ENCODE results near the gene KRTAP10-6. TPM values are rescaled to one million over a fixed set of nuclear protein-coding genes. Genes with fewer than 3 reads are reported as not detected.
"Not testable (repeated sequence)": the region's sequence is repeated elsewhere in the genome, so short reads cannot be mapped to it uniquely, and the experiment has no call there.

KRTAP10-6 gene
- total RNA-seq, 3 donors from 2014 or later: not detected

GRCh38 chr21:44602463-44602850 is 10.2 kb upstream of the KRTAP10-6 start:
- no peak for DNase-seq
- Histone ChIP-seq H3K9me3 (no peaks in the 10 kb centered on the region), H3K4me1 (ENCODE audit: low read depth) (no peaks in the 10 kb centered on the region), H3K4me3 (no peak overlapping the region), H3K36me3 (ENCODE audit: low read depth) (no peaks in the 10 kb centered on the region)
- intact Hi-C loops (cut with DNase I, micrococcal nuclease): no loop called here
- TF ChIP-seq, protein P1, sequence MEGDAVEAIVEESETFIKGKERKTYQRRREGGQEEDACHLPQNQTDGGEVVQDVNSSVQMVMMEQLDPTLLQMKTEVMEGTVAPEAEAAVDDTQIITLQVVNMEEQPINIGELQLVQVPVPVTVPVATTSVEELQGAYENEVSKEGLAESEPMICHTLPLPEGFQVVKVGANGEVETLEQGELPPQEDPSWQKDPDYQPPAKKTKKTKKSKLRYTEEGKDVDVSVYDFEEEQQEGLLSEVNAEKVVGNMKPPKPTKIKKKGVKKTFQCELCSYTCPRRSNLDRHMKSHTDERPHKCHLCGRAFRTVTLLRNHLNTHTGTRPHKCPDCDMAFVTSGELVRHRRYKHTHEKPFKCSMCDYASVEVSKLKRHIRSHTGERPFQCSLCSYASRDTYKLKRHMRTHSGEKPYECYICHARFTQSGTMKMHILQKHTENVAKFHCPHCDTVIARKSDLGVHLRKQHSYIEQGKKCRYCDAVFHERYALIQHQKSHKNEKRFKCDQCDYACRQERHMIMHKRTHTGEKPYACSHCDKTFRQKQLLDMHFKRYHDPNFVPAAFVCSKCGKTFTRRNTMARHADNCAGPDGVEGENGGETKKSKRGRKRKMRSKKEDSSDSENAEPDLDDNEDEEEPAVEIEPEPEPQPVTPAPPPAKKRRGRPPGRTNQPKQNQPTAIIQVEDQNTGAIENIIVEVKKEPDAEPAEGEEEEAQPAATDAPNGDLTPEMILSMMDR (IDR thresholded peaks at IDR 0.05): no peak
- no peak for ATAC-seq

DNA sequence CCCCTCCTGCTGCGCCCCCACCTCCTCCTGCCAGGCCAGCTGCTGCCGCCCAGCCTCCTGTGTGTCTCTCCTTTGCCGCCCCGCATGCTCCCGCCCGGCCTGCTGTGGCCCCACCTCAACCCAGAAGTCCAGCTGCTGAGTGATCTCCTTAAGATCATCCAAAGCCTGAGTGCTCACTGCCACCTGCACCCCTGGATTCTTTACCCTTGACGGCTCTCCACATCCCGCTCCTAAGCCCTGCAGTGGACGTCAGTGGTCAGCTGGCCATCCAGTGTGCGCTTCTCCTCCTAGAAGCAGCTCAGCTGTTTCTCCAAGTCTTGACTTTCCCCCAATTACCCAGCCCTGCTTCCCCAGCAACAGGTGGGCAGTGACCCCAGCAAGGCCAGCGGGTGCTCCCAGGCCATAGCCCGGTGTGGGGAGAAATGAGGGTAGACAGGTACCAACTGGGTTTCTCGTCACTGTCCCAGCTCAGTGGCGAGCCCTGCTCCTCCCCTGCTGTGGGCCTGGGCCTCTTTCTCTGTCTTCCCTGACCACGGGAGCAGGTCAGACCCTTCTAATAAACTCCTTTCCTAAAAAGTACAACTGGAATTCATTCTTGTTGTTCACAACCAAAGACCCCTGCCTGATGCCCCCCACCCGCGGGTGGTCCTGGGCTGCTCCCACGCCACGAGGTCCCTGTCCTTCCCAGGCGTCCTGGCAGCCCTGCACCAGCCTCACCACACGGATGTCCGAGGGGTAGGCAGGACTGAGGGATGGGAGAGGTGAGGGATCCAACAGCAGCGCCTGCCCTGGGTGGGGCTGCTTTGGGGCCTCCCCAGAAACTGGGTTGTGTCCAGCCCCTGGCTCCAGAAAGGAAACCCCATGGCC is 9.5 kb upstream of the KRTAP10-6 start:
- no peaks in the 10 kb centered on the region for H3K36me3 ChIP-seq (ENCODE audit: low read depth)
- no peaks in the 10 kb centered on the region for H3K9me3 ChIP-seq
- DNase-seq (no peak), ATAC-seq (no peak)
- no peaks in the 10 kb centered on the region for H3K4me1 ChIP-seq (ENCODE audit: low read depth)
- no peak overlapping the region for H3K4me3 ChIP-seq
- TF ChIP-seq, protein P1 (IDR thresholded peaks at IDR 0.05): no peak
- intact Hi-C loops (cut with DNase I, micrococcal nuclease): no loop called here

GRCh38 chr21:44601091-44601490 is 8.8 kb upstream of the KRTAP10-6 start:
- DNase-seq; H3K4me1 ChIP-seq (ENCODE audit: low read depth); H3K9me3 ChIP-seq; H3K4me3 ChIP-seq; intact Hi-C loops (cut with DNase I, micrococcal nuclease); H3K36me3 ChIP-seq (ENCODE audit: low read depth): not testable (repeated sequence)
- ATAC-seq: peak; percentile 29

DNA sequence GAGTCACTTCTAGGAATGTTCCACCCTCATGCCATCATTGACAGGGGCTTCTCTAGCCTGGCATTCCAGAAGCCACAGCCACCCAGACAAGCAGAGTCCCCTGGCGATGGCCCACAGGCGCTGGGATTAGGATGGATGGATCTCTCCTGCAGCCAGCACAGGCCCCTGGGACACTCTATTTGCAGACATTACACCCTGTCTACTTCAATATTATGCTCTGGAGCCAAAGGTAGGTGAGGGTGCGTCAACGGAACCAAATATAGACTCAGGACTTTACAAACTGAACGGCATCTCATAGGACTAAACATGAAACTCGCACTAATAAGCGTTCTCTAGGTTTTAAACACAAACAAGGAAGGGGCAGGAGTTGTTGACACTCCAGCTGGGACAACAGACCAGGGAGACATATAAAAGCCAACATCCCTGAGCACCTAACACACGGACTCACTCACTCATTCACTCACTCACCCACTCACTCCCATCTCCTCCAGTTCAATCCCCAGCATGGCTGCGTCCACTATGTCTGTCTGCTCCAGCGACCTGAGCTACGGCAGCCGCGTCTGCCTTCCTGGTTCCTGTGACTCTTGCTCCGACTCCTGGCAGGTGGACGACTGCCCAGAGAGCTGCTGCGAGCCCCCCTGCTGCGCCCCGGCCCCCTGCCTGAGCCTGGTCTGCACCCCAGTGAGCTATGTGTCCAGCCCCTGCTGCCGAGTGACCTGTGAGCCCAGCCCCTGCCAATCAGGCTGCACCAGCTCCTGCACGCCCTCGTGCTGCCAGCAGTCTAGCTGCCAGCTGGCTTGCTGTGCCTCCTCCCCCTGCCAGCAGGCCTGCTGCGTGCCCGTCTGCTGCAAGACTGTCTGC is 8.0 kb upstream of the KRTAP10-6 start, which contains the start of gene KRTAP10-7:
Gene KRTAP10-7, plus strand, starts transcription at position 480 of the 861 bp plus-strand sequence. Its CDS starts 25 bp downstream, at position 505.
- H3K4me3 ChIP-seq; intact Hi-C loops (cut with DNase I, micrococcal nuclease); DNase-seq; H3K9me3 ChIP-seq; H3K4me1 ChIP-seq (ENCODE audit: low read depth); ATAC-seq; H3K36me3 ChIP-seq (ENCODE audit: low read depth): not testable (repeated sequence)

DNA sequence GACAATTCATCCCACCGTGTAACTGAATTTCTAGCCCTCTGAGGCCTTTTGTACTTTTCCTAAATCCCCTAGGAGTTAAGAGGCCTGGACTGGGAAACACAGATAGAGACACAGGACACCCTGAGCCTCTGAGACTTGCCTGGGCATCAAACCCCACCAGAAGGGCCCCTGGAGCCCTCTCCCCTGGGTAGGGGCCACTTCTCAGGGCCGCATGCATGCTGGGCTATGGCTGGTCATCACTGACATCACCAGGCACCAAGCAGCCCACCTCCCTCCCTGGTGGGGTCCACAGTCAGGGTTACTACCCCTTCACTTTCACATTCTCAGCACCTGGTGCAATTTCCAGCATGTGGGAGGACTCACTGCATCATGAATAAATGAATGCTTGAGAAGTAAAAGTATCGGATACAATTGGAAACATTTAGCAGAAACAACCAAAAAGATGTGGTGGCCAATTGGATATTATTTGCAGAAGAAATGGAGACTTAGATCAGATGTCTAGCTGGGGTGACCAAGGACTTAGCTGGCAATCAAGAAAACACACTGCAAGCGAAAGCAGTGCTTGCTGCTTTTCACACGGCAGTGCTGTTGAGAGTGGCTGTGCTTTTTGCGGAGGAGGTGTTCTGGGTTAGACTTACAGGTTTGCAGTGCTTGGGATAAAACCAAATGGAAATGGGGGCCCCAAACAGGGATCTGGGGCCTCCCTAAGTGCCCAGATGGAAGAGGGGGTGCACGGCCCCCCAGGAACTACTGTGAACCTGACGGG is 7.1 kb upstream of the KRTAP10-6 start:
- H3K9me3 ChIP-seq: no peaks in the 10 kb centered on the region
- no peaks in the 10 kb centered on the region for H3K36me3 ChIP-seq (ENCODE audit: low read depth)
- TF ChIP-seq, protein P1 (IDR thresholded peaks at IDR 0.05): no peak
- no peak overlapping the region for H3K4me3 ChIP-seq
- DNase-seq (no peak), ATAC-seq (no peak)
- no peaks in the 10 kb centered on the region for H3K4me1 ChIP-seq (ENCODE audit: low read depth)
- intact Hi-C loops (cut with DNase I, micrococcal nuclease): no loop called here

GRCh38 chr21:44598061-44598460 is 5.8 kb upstream of the KRTAP10-6 start:
- Histone ChIP-seq H3K4me3 (no peak overlapping the region), H3K36me3 (ENCODE audit: low read depth) (no peaks in the 10 kb centered on the region), H3K4me1 (ENCODE audit: low read depth) (no peaks in the 10 kb centered on the region), H3K9me3 (no peaks in the 10 kb centered on the region)
- intact Hi-C loops (cut with DNase I, micrococcal nuclease): no loop called here
- TF ChIP-seq, protein P1 (IDR thresholded peaks at IDR 0.05): no peak
- ATAC-seq (no peak), DNase-seq (no peak)

Data from mucosa of descending colon (tissue), 3 donors.